ENCODE data around the gene KIAA1958. TPM values are rescaled to one million over a fixed set of nuclear protein-coding genes. Genes with fewer than 3 reads are reported as not detected.

KIAA1958 gene
- total and polyA plus RNA-seq, 2 donors from 2014 or later: 2.6 to 15.3 TPM

DNA sequence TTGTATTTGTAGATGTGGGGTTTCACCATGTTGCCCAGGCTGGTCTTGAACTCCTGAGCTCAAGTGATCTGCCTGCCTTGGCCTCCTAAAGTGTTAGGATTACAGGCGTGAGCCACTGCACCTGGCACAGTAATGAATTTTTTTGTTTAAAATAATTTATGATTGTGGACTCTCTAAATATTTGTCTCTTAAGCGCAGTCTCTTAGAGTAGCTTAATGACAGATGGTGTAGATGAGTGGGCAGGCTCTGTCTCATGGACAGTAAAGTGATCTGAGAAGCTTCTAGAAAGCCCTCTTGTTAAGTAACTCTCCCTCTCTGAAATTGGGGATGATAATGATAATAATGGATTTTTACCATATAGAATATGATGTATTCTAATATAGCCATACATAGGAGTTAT lies 47.5 kb upstream of the KIAA1958 start:
- Histone ChIP-seq H3K4me1 (ENCODE audit: control insufficient read depth in 2 of 3, insufficient read depth in 2 of 3, low read depth in 1 of 3, low read length in 3 of 3) (no peaks in the 10 kb centered on the region), H3K9me3 (ENCODE audit: control insufficient read depth in 2 of 3, insufficient read depth in 1 of 3, low read length in 3 of 3) (no peaks in the 10 kb centered on the region), H3K4me3 (ENCODE audit: low read length in 3 of 3) (no peak overlapping the region), H3K36me3 (ENCODE audit: control insufficient read depth in 2 of 3, insufficient read depth in 3 of 3, low read length in 3 of 3) (peaks cover 0 to 2% (median 0%) of the 10 kb centered on the region in 3 donors), H3K27ac (ENCODE audit: low read depth in 2 of 2, low read length in 2 of 2) (no peak overlapping the region), H3K27me3 (ENCODE audit: control insufficient read depth, insufficient read depth, low read length) (no peaks in the 10 kb centered on the region), H3K9ac (ENCODE audit: low read length in 3 of 3) (no peak overlapping the region)
- no peak for DNase-seq
- intact Hi-C loops (cut with DNase I): no loop called here
- FAIRE-seq: no peak
- TF ChIP-seq, protein P1, sequence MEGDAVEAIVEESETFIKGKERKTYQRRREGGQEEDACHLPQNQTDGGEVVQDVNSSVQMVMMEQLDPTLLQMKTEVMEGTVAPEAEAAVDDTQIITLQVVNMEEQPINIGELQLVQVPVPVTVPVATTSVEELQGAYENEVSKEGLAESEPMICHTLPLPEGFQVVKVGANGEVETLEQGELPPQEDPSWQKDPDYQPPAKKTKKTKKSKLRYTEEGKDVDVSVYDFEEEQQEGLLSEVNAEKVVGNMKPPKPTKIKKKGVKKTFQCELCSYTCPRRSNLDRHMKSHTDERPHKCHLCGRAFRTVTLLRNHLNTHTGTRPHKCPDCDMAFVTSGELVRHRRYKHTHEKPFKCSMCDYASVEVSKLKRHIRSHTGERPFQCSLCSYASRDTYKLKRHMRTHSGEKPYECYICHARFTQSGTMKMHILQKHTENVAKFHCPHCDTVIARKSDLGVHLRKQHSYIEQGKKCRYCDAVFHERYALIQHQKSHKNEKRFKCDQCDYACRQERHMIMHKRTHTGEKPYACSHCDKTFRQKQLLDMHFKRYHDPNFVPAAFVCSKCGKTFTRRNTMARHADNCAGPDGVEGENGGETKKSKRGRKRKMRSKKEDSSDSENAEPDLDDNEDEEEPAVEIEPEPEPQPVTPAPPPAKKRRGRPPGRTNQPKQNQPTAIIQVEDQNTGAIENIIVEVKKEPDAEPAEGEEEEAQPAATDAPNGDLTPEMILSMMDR (IDR thresholded peaks at IDR 0.05; ENCODE audit: borderline replicate concordance, extremely low read depth, insufficient read depth): no peak

DNA sequence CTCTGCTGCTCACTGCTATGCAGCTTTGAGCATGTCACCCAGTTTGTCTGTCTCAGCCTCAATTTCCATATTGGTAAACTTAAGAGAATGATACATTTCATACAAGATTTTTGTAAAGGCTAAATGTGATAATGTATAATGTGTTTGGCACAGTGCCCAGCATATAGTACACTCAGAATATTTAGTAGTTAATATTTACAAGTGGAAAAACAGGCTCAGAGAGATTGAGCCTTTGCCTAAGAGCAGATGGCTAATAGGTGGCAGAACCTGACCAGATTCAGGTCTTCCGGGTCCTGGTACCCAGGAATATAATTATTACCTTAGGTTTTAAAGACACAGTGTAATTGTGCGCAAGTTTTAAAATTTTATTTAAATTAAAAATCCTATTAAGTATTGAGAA lies 46.8 kb upstream of the KIAA1958 start:
- DNase-seq (peak in 2 of 5 donors; percentile 42 to 51), FAIRE-seq (no peak)
- H3K9me3 ChIP-seq (ENCODE audit: control insufficient read depth in 2 of 3, insufficient read depth in 1 of 3, low read length in 3 of 3): no peaks in the 10 kb centered on the region
- H3K36me3 ChIP-seq (ENCODE audit: control insufficient read depth in 2 of 3, insufficient read depth in 3 of 3, low read length in 3 of 3): peaks cover 0 to 2% (median 0%) of the 10 kb centered on the region in 3 donors
- no peak overlapping the region for H3K9ac ChIP-seq (ENCODE audit: low read length in 3 of 3)
- TF ChIP-seq, protein P1 (IDR thresholded peaks at IDR 0.05; ENCODE audit: borderline replicate concordance, extremely low read depth, insufficient read depth): no peak
- H3K4me3 ChIP-seq (ENCODE audit: low read length in 3 of 3): no peak overlapping the region
- no peak overlapping the region for H3K27ac ChIP-seq (ENCODE audit: low read depth in 2 of 2, low read length in 2 of 2)
- H3K4me1 ChIP-seq (ENCODE audit: control insufficient read depth in 2 of 3, insufficient read depth in 2 of 3, low read depth in 1 of 3, low read length in 3 of 3): no peaks in the 10 kb centered on the region
- intact Hi-C loops (cut with DNase I): no loop called here
- H3K27me3 ChIP-seq (ENCODE audit: control insufficient read depth, insufficient read depth, low read length): no peaks in the 10 kb centered on the region

DNA sequence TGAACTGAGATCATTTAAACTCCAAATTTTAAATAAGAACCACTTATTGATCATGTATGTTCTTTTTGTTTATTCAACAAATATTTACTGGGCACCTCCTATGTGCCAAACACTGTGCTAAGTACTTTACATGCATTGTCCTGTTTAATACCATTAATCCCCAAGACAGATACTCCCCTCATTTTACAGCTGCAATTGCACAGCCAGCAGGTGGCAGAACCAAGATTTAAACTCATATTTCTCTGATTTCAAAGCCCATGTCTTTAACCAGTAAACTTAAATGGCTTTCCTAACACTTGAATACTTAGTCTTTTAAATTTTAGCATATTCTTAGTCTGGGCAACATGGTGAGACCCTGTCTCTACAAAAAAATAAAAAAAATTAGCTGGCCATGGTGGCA lies 43.4 kb upstream of the KIAA1958 start:
- H3K4me3 ChIP-seq (ENCODE audit: low read length in 3 of 3): no peak overlapping the region
- DNase-seq (no peak), FAIRE-seq (no peak)
- H3K36me3 ChIP-seq (ENCODE audit: control insufficient read depth in 2 of 3, insufficient read depth in 3 of 3, low read length in 3 of 3): peaks cover 0 to 2% (median 0%) of the 10 kb centered on the region in 3 donors
- no peaks in the 10 kb centered on the region for H3K27me3 ChIP-seq (ENCODE audit: control insufficient read depth, insufficient read depth, low read length)
- no peak overlapping the region for H3K9ac ChIP-seq (ENCODE audit: low read length in 3 of 3)
- intact Hi-C loops (cut with DNase I): no loop called here
- H3K9me3 ChIP-seq (ENCODE audit: control insufficient read depth in 2 of 3, insufficient read depth in 1 of 3, low read length in 3 of 3): no peaks in the 10 kb centered on the region
- H3K27ac ChIP-seq (ENCODE audit: low read depth in 2 of 2, low read length in 2 of 2): no peak overlapping the region
- H3K4me1 ChIP-seq (ENCODE audit: control insufficient read depth in 2 of 3, insufficient read depth in 2 of 3, low read depth in 1 of 3, low read length in 3 of 3): peaks cover 0 to 2% (median 0%) of the 10 kb centered on the region in 3 donors
- TF ChIP-seq, protein P1 (IDR thresholded peaks at IDR 0.05; ENCODE audit: borderline replicate concordance, extremely low read depth, insufficient read depth): peak; percentile 43

DNA sequence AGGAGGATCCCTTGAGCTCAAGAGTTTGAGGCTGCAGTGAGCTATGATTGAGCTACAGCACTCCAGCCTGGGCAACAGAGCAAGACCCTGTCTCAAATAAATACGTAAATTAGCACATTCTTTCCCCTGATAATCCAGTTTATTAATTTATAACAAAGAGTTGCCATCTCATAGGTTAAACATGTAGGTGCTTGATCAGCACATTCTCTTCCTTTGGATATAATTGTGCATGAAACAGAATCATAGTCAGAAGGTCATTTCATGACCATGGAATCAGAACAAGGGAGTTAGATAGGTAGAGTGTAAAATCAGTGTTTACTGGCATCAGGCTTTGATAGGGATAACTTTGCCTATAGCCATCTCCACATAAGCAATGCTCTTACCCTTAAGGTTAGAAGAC lies 43.0 kb upstream of the KIAA1958 start:
- TF ChIP-seq, protein P1 (IDR thresholded peaks at IDR 0.05; ENCODE audit: borderline replicate concordance, extremely low read depth, insufficient read depth): no peak
- no peaks in the 10 kb centered on the region for H3K27me3 ChIP-seq (ENCODE audit: control insufficient read depth, insufficient read depth, low read length)
- peaks cover 0 to 2% (median 0%) of the 10 kb centered on the region in 3 donors for H3K36me3 ChIP-seq (ENCODE audit: control insufficient read depth in 2 of 3, insufficient read depth in 3 of 3, low read length in 3 of 3)
- H3K4me3 ChIP-seq (ENCODE audit: low read length in 3 of 3): no peak overlapping the region
- peaks cover 0 to 2% (median 0%) of the 10 kb centered on the region in 3 donors for H3K4me1 ChIP-seq (ENCODE audit: control insufficient read depth in 2 of 3, insufficient read depth in 2 of 3, low read depth in 1 of 3, low read length in 3 of 3)
- DNase-seq (no peak), FAIRE-seq (no peak)
- intact Hi-C loops (cut with DNase I): no loop called here
- no peaks in the 10 kb centered on the region for H3K9me3 ChIP-seq (ENCODE audit: control insufficient read depth in 2 of 3, insufficient read depth in 1 of 3, low read length in 3 of 3)
- H3K27ac ChIP-seq (ENCODE audit: low read depth in 2 of 2, low read length in 2 of 2): no peak overlapping the region
- H3K9ac ChIP-seq (ENCODE audit: low read length in 3 of 3): no peak overlapping the region
